Measurements from ENCODE around the gene LTK. TPM values are rescaled to one million over a fixed set of nuclear protein-coding genes. Genes with fewer than 3 reads are reported as not detected.

LTK gene
- total and polyA plus RNA-seq, 2 of the 4 experiments (the other 2 are of a cell fraction) = 0.18 to 0.62 TPM

- Histone ChIP-seq H3K4me1 (ENCODE audit: control insufficient read depth, insufficient read depth, low read length) (no peaks in the 10 kb centered on the region), H3K56ac (ENCODE audit: extremely low read depth, insufficient read depth, low read length) (no peak overlapping the region), H4K8ac (ENCODE audit: low read depth in 2 of 2, low read length in 2 of 2) (no peak overlapping the region), H2AK5ac (ENCODE audit: low read depth, low read length) (no peak overlapping the region), H3K4me2 (ENCODE audit: low read depth, low read length) (no peak overlapping the region), H3K9ac (ENCODE audit: low read depth, low read length) (no peak overlapping the region), H3K23ac (ENCODE audit: low read depth, low read length) (no peak overlapping the region), H3K27me3 (ENCODE audit: control insufficient read depth, insufficient read depth, low read length) (no peaks in the 10 kb centered on the region), H3K79me1 (ENCODE audit: low read depth in 1 of 2, low read length in 2 of 2) (no peaks in the 10 kb centered on the region), H2BK20ac (ENCODE audit: low read depth, low read length) (no peak overlapping the region), H3K4me3 (ENCODE audit: insufficient read depth, low read depth, low read length) (no peak overlapping the region), H3K27ac (ENCODE audit: insufficient read depth, low read length) (no peak overlapping the region), H3K36me3 (ENCODE audit: control insufficient read depth, insufficient read depth, low read length) (peaks cover 53% of the 10 kb centered on the region), H4K5ac (ENCODE audit: low read depth, low read length) (no peak overlapping the region), H3K4ac (ENCODE audit: low read depth, low read length) (no peak overlapping the region), H3K9me3 (ENCODE audit: control insufficient read depth, insufficient read depth, low read length) (no peaks in the 10 kb centered on the region), H2BK120ac (ENCODE audit: low read depth, low read length) (no peak overlapping the region), H3K14ac (replicated peaks; ENCODE audit: low read depth, low read length) (no peak overlapping the region), H2AFZ (replicated peaks; ENCODE audit: low read length, poor library complexity) (no peak overlapping the region), H2BK5ac (ENCODE audit: low read depth, low read length, poor library complexity, severe bottlenecking) (no peak overlapping the region), H3K18ac (ENCODE audit: low read depth, low read length) (no peak overlapping the region), H4K20me1 (ENCODE audit: insufficient read depth, low read length) (no peaks in the 10 kb centered on the region), H2AK9ac (replicated peaks; ENCODE audit: low read depth, low read length, poor library complexity) (peak overlapping the region; percentile 24), H3K9me1 (ENCODE audit: insufficient read depth, low read length) (no peaks in the 10 kb centered on the region; the same call in 1 of the 2 replicates), H4K91ac (ENCODE audit: insufficient read depth, low read depth, low read length) (no peak overlapping the region), H2BK15ac (ENCODE audit: low read depth, low read length) (no peak overlapping the region)
- TF ChIP-seq CTCF (conservative IDR thresholded peaks at IDR 0.05; ENCODE audit: low read depth, low read length) (no peak), NFE2L2 (IDR thresholded peaks at IDR 0.05; ENCODE audit: low read depth, low read length) (no peak), MAZ (IDR thresholded peaks at IDR 0.05; ENCODE audit: borderline replicate concordance, low read depth, low read length) (no peak), CHD1 (IDR thresholded peaks at IDR 0.05; ENCODE audit: low read depth, low read length) (no peak), CEBPB (IDR thresholded peaks at IDR 0.05; ENCODE audit: low read depth, low read length) (no peak), ELK1 (IDR thresholded peaks at IDR 0.05; ENCODE audit: borderline replicate concordance, low read depth, low read length) (no peak), POLR2A (IDR thresholded peaks at IDR 0.05; ENCODE audit: low read depth, low read length) (no peak), FOS (IDR thresholded peaks at IDR 0.05; ENCODE audit: low read depth, low read length) (no peak)
- in situ Hi-C loops (cut with MboI; ENCODE audit: low sequenced_read_pairs) = no loop called here
- ATAC-seq (ENCODE audit: low read depth) (peak; percentile 78), DNase-seq (peak; percentile 11)
- dilution Hi-C loops (cut with HindIII; ENCODE audit: low sequenced_read_pairs, unreplicated experiment) = no loop called here
- no TSS peak for BruUV-seq (replicated peaks)
- intact Hi-C loops (cut with micrococcal nuclease) = no loop called here
- POLR2A ChIA-PET (ENCODE audit: unreplicated experiment) = interaction anchor here (0.6 kb wide), 1 partner anchor 11 kb away, joined by 4 read pairs; no protein-coding TSS in a partner anchor
- WGBS, 2 experiments (ENCODE audit: extremely low coverage in 2 of 2, insufficient read length in 1 of 2) = no CpG with 5 or more reads among the region's 5 CpGs
- CTCF ChIA-PET = no interaction called here
Observed at GRCh38 chr15:41523097-41523496, 9.5 kb upstream of the LTK start.

All from IMR-90 (cell line).